Smooth muscle cell (in vitro differentiated cells): Measurements from ENCODE around the gene MNX1. TPM values are rescaled to one million over a fixed set of nuclear protein-coding genes. Genes with fewer than 3 reads are reported as not detected.
A peak's percentile ranks its signal among the peaks of the same experiment; 100 is the strongest.

Experiments used
- DNase-seq: peaks from one replicate; lab custom pipeline; 2025; ENCODE audit not compliant: unreplicated experiment; lab: John Stamatoyannopoulos, UW
- H2AFZ ChIP-seq: fragments of 200-600 bp; sonication (generic); 2 replicates; pipeline ENCODE4 v1.6.0; 2016; ENCODE audit warnings: antibody characterized with exemption, low read depth, mild to moderate bottlenecking
- H3F3A ChIP-seq: fragments of 200-600 bp; sonication (generic); 2 replicates; pipeline ENCODE4 v1.6.0; 2017; ENCODE audit warnings: antibody characterized with exemption, low read depth
- H3K27ac ChIP-seq: fragments of 200-600 bp; sonication (generic); 2 replicates; pipeline ENCODE4 v1.5.1; 2016; ENCODE audit warnings: low read depth, mild to moderate bottlenecking
- H3K27me3 ChIP-seq: fragments of 200-600 bp; sonication (generic); 2 replicates; pipeline ENCODE4 v1.6.1; 2016; ENCODE audit warnings: low read depth, mild to moderate bottlenecking
- H3K36me3 ChIP-seq: fragments of 200-600 bp; sonication (generic); 2 replicates; pipeline ENCODE4 v1.5.1; 2016; ENCODE audit warnings: low read depth
- H3K4me1 ChIP-seq: fragments of 200-600 bp; sonication (generic); 2 replicates; pipeline ENCODE4 v1.5.1; 2016; ENCODE audit warnings: low read depth
- H3K4me2 ChIP-seq: fragments of 200-600 bp; sonication (generic); 2 replicates; pipeline ENCODE4 v1.6.0; 2016; ENCODE audit warnings: mild to moderate bottlenecking
- H3K4me3 ChIP-seq: fragments of 200-600 bp; sonication (generic); 2 replicates; pipeline ENCODE4 v1.5.1; 2016; ENCODE audit warnings: mild to moderate bottlenecking
- H3K79me2 ChIP-seq: fragments of 200-600 bp; sonication (generic); 2 replicates; pipeline ENCODE4 v1.6.0; 2016; ENCODE audit warnings: low read depth, mild to moderate bottlenecking
- H3K9ac ChIP-seq: fragments of 200-600 bp; sonication (generic); 2 replicates; pipeline ENCODE4 v1.6.0; 2016; ENCODE audit warnings: low read depth
- H3K9me3 ChIP-seq: fragments of 200-600 bp; sonication (generic); replicated peaks from 2 replicates; pipeline ENCODE4 v1.5.1; 2016; ENCODE audit warnings: low read depth
- H4K20me1 ChIP-seq: fragments of 200-600 bp; sonication (generic); 2 replicates; pipeline ENCODE4 v1.6.0; 2016; ENCODE audit warnings: low read depth
- CTCF ChIP-seq: fragments of 200-600 bp; sonication (generic); IDR thresholded peaks from 2 replicates; pipeline ENCODE4 v1.5.1; 2017; ENCODE audit warnings: borderline replicate concordance, mild to moderate bottlenecking, antibody characterized with exemption; ENCODE audit not compliant: insufficient read depth, poor library complexity, severe bottlenecking
- WGBS: methylation state at CpG from one replicate; pipeline ENCODE4 v1.1.7; 2016; ENCODE audit warnings: low lambda C conversion rate; 5-methylcytosine and 5-hydroxymethylcytosine counted together
- polyA plus RNA-seq: library from polyadenylated mRNA; unstranded; fragments of >200 nt; fragmentation: Nextera tagmentation; extraction: Ambion mirVana; gene quantifications from 2 replicates; pipeline ENCODE4 v1.2.1, GENCODE V29; 2016
- total RNA-seq: library from RNA; depleted of rRNA; stranded (reverse); fragments of >200 nt; gene quantifications from 2 replicates; pipeline ENCODE4 v1.2.3, GENCODE V29; 2014

Gene MNX1
- total and polyA plus RNA-seq, 2 experiments from 2014 or later, result not detected

GRCh38 chr7:157012113-157012547 lies 1.7 kb upstream of the MNX1 start:
- no peak overlapping the region for H3K27ac ChIP-seq
- peaks cover 97% of the 10 kb centered on the region for H3K27me3 ChIP-seq
- no peak overlapping the region for H3K9ac ChIP-seq
- no peaks in the 10 kb centered on the region for H3K4me1 ChIP-seq
- H3K36me3 ChIP-seq, result no peaks in the 10 kb centered on the region
- TF ChIP-seq CTCF, result no peak
- H3F3A ChIP-seq, result no peaks in the 10 kb centered on the region
- WGBS, result 22% methylated on average over 10 of the region's 10 CpGs
- H3K4me3 ChIP-seq, result no peak overlapping the region
- H3K9me3 ChIP-seq, result no peaks in the 10 kb centered on the region
- DNase-seq, result no peak
- H3K79me2 ChIP-seq, result no peaks in the 10 kb centered on the region
- H4K20me1 ChIP-seq, result no peaks in the 10 kb centered on the region
- H3K4me2 ChIP-seq, result no peak overlapping the region
- no peak overlapping the region for H2AFZ ChIP-seq

- Histone ChIP-seq H3K4me1 (no peaks in the 10 kb centered on the region), H3K79me2 (no peaks in the 10 kb centered on the region), H2AFZ (no peak overlapping the region), H3K4me3 (peak overlapping the region; percentile 50), H3K4me2 (peak overlapping the region; percentile 81), H3K27me3 (peaks cover 97% of the 10 kb centered on the region), H3F3A (no peaks in the 10 kb centered on the region), H3K27ac (no peak overlapping the region), H4K20me1 (no peaks in the 10 kb centered on the region), H3K36me3 (no peaks in the 10 kb centered on the region), H3K9ac (no peak overlapping the region), H3K9me3 (no peaks in the 10 kb centered on the region)
- 4% methylated on average over 37 of the region's 37 CpGs for WGBS
- DNase-seq, result no peak
- TF ChIP-seq CTCF, result no peak
Observed at GRCh38 chr7:157011333-157012112, 1.1 kb upstream of the MNX1 start.

DNA sequence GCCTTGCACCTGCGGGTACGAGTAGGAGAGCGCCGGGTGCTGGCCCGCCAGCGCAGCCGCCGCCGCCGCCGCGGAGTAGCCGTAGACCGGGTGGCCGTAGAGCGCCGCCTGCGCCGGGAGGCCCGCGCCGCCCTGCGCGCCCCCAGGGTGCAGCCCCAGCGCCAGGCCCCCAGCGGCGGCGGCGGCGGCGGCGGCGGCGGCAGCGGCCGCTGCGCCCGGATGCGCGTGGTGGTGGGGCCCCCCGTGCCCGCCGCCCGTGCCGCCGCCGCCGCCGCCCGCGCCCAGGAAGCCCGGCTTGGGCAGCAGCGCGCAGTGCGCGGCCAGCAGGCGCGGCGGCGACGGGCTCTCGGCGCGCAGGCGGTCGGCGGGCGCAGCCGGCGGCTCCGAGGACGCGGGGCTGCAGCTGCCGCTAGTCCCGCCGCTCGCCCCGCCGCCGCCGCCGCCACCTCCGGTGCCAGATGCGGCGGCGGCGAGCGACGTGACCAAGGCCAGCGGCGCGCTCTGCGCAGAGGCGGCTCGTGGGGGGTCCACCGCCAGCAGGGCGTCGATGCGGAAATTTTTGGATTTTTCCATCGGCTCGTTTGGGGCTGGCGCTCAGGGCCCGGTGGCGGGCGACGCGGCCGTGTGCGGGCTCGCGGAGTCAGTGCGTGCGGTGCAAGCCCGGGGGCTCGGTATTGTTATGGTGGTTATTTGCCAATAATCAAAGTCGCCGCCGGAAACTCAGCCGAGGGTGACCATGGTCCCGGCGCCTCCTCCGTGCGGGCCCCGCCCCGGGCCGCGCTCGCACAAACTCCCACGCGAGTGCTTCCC lies 480 bp downstream of the MNX1 start:
- no peak overlapping the region for H2AFZ ChIP-seq
- no peak overlapping the region for H3K9ac ChIP-seq
- no peak for TF ChIP-seq CTCF

More for the DNA sequence above, 480 bp downstream of the MNX1 start:
- Histone ChIP-seq H3K79me2 (no peaks in the 10 kb centered on the region), H3K4me3 (peak overlapping the region; percentile 50), H4K20me1 (no peaks in the 10 kb centered on the region), H3K9me3 (no peaks in the 10 kb centered on the region), H3K27ac (no peak overlapping the region), H3F3A (no peaks in the 10 kb centered on the region), H3K4me2 (peak overlapping the region; percentile 81), H3K36me3 (no peaks in the 10 kb centered on the region), H3K4me1 (no peaks in the 10 kb centered on the region), H3K27me3 (peaks cover 97% of the 10 kb centered on the region)
- 2% methylated on average over 50 of the region's 130 CpGs for WGBS
- DNase-seq, result no peak
